Measurements from ENCODE around the gene TRIM5.
"Not testable (repeated sequence)": the region's sequence is repeated elsewhere in the genome, so short reads cannot be mapped to it uniquely, and the experiment has no call there.

Gene TRIM5, protein sequence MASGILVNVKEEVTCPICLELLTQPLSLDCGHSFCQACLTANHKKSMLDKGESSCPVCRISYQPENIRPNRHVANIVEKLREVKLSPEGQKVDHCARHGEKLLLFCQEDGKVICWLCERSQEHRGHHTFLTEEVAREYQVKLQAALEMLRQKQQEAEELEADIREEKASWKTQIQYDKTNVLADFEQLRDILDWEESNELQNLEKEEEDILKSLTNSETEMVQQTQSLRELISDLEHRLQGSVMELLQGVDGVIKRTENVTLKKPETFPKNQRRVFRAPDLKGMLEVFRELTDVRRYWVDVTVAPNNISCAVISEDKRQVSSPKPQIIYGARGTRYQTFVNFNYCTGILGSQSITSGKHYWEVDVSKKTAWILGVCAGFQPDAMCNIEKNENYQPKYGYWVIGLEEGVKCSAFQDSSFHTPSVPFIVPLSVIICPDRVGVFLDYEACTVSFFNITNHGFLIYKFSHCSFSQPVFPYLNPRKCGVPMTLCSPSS

DNA sequence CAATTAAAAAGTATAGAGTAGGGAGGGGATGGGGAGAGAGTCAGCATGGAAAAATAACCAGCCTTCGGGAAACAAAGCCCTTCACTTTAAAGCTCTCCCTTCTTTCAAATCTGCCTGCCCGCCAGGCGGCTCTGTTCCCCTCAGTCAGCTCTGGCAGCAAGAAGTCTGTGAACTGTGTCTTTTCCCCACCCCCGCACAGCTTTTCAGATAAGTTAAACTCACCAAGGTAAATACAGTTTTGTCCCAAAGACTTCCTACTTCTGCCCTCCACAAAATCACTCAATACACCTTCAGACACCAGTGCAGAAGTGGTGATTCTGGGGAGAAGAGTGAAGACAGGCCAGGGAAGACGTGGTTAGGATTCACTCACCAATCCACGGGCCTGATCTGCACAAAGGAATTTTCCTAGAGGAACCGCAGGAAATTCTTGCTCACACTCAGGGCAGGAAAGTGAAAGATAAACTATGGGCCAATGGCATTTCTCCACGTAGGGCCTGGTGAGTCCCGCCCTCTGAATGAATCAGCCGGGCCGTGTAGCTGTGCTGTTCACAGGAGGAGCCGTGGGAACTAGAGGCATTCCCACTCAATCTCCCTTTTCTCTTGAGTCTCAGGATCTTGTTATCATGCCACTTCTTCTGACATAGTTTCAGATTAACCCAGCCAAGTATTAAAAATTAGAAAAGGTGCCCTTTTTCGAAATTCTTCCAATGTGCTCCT is at the start of gene TRIM5:
Gene TRIM5 (minus strand): TSS at position 429 of the 717 bp plus-strand sequence. CDS start 4,897 bp downstream, outside the sequence.
- peak; percentile 66 for DNase-seq (ENCODE audit: low read depth)

DNA sequence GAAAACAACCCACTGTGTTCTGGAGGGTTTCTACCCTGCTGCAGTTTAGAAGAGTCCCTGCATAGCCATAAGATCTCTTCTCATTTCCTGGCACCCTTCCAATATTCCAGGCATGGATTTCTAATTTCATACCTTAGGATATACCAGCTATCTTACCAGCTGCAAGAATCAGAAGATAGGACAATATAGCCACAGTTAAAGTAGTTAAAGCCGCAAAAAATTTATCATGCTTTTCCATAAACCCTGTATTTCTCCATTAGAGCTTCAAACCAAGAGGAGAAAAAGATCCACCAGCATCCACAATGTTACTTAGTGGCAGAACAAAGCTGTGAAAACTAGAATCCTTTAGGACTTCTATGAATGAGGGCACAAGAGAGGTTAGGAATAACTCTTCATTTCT is 42.8 kb upstream of the TRIM5 start:
- no peak for DNase-seq (ENCODE audit: low read depth)

DNA sequence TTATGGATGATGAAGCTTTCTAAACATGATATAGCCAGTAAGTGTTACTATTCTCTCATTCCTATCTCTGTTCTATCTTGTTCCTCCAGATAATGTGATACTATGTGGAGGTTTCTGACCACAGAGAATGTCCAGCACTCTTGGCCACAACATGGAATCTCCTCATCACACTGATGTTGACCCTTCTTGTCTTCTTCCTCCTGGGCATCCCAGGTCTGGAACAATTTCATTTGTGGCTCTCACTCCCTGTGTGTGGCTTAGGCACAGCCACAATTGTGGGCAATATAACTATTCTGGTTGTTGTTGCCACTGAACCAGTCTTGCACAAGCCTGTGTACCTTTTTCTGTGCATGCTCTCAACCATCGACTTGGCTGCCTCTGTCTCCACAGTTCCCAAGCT is 41.5 kb upstream of the TRIM5 start:
- no peak for DNase-seq (ENCODE audit: low read depth)

DNA sequence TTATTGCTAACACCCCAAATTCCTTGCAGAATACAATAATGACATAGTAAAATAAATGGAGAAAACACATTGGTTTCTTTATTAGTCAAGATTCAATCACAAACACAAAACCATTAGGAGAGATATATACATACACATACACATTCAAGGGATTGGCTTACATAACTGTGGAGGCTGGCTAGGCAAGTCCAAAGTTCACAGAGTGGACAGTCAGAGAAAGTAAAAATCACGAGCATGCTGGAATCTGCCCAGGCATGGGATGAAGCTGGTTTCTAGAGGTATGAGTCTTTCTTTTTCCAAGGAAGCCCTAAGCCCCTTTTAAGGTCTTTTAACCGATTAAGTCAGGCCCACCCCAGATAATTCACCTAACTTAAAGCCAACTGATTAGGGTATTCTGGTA is 37.7 kb upstream of the TRIM5 start:
- DNase-seq (ENCODE audit: low read depth), result no peak

DNA sequence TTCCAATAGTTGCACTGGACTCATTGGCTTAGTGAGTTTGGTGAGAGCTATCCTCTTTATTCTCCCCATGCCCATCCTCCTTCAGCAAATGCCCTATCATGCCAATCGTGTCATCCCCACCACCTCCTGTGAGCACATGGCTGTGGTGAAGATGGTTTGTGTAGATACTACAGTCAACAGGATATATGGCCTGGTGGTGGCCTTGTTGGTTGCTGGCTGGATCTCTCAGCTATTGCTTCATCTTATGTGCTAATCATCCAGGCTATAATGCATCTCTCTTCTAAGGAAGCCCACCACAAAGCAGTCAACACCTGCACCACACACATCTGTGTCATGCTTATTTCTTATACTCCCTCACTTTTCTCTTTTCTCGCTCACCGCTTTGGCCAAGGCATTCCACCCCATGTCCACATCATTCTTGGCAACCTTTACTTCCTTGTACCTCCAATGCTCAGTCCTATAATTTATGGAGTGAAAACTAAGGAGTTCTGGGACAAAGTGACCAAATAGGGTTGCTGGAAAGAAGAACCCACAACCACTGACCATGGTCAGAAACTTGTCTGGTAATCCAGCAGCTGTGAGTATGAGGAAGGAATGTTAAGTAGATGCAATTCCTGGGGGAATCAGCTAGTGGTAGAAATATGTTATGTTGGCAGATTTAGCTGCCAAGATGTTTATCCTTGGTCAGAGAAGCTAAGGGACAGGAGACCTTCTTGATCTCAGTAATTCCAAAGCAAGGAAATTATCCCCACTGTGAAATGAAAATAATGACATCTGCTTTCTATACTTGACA is 35.0 kb upstream of the TRIM5 start:
- no peak for DNase-seq (ENCODE audit: low read depth)

DNA sequence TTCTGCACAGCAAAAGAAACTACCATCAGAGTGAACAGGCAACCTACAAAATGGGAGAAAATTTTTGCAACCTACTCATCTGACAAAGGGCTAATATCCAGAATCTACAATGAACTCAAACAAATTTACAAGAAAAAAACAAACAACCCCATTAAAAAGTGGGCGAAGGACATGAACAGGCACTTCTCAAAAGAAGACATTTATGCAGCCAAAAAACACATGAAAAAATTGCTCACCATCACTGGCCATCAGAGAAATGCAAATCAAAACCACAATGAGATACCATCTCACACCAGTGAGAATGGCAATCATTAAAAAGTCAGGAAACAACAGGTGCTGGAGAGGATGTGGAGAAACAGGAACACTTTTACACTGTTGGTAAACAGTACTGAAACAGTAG is 31.6 kb upstream of the TRIM5 start:
- DNase-seq (ENCODE audit: low read depth), result not testable (repeated sequence)

DNA sequence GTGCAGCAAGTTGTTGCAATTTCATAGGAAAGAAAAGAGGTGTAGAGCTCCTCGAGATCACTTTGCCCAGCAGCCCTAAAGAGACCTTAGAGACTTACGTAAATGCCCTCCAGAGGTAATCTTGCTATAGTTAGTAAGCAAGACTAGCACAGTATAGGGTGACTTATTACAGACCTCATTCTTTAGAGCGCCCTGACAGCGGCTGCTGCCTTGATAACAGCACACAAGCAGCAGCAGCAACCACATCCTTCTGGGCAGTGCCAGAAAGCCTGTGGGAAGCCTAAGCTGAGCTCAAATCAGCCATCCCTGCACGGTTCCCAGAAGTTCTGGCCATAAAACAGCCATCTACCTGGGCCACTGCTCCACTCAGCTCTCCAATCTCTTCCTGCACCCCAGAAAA is 28.8 kb upstream of the TRIM5 start:
- DNase-seq (ENCODE audit: low read depth), result no peak

DNA sequence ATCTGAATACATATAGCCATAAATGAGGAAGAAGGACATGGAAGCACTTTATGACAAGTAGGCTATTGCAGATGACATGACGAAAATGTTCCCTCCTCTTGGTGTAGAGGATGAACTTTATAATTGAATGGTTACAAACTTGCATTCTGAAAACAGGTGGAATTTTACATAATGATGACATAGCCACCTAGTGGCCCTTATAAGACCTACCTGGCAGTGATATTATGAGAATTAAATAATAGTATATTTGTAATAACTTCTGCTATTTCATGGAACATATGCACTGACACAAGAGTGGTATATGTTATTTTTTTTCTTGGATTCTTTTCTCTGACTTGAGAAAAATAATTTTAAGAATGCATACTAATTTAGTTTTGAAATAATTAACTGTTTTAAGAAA is 27.6 kb upstream of the TRIM5 start:
- no peak for DNase-seq (ENCODE audit: low read depth)

DNA sequence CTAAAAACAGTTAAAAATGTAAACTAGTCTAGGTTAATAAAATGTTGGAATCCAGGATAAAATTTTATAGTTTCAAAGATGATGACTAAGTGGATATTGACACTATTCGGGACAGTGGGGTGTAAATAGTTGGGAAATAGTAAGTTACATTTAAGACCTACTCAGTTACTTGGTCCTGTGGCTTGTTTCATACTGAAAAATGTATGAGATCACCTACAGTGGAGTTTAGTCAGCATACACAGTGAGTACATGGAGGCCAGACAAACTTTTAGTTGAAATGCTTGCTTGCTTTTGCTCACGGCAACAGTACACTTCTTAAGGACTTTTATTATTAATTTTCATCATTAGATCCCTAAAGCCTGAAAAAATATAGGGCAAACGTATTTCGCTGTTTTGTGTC is 20.8 kb upstream of the TRIM5 start:
- no peak for DNase-seq (ENCODE audit: low read depth)

DNA sequence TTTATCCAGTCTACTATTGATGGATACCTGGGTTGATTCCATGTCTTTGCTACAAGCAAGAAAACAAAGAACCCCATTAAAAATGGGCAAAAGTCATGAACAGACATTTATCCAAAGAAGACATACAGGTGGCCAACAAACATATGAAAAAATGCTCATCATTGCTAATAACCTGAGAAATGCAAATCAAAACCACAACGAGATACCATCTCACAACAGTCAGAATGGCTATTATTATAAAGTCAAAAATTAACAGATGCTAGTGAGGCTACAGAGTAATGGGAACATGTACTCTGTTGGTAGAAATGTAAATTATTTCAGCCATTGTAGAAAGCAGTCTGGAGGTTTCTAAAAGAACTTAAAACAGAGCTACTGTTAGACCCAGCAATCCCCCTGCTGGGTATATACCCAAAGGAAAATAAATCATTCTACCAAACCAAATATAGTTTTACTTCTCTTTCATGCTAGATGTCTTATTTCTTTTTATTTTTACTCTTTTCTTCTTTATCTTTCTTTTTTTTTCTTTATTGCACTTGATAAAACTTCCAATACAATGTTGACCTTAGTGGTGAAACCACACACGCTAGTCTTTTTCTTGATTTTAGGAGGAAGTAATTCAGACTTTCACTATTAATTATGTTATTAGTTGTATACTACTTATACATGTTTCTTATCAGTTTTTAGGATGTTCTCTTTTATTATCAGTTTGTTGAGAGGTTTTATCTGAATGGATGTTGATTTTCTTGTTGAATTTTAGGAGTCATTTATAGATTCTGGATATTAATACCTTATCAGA is 19.1 kb upstream of the TRIM5 start:
- DNase-seq (ENCODE audit: low read depth), result no peak

DNA sequence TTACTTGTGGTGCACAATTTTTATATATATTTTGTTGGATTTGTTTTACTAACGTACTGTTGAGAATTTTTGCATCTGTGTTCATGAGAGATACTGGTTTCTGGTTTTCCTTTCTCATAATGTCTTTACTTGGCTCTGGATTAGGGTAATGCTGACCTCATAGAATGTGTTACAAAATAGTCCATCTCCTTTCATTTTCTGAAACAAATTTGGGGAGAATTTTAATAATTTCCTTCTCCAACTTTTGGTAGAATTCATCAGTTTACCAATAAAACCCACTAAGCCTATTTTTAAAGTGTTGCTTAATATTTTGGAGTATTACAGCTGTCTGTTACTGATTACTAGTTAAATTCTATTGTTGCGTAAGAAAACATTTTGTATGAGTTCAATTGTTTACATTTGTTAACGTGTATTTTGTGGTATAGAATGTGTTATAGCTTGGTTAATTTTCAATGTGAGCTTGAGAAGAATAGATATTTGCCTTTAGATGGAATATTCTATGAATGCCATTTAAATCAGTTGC is 16.2 kb upstream of the TRIM5 start:
- DNase-seq (ENCODE audit: low read depth), result no peak

DNA sequence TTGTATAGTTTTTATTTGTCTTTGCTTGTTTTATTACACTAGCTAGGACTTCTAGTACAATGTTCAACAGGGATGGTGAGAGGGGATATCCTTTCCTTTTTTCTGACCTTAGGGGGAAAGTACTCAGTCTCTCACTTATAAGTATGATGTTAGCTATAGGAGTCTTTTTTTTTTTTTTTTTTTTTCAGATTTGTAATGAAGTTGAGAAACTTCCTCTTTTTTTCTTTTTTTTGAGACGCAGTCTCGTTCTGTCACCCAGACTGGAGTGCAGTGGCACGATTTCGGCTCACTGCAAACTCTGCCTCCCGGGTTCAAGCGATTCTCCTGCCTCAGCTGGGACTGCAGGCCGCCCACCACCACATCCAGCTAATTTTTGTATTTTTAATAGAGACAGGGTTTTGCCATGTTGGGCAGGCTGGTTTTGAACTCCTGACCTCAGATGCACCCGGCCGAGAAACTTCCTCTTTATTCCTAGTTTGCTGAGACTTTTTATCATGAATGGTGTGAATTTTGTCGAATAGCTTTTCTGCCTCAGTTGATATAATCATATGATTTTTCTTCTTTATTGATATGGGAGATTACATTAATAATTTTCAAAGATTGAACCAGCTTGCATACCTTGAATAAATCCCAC is 15.7 kb upstream of the TRIM5 start:
- DNase-seq (ENCODE audit: low read depth), result no peak

DNA sequence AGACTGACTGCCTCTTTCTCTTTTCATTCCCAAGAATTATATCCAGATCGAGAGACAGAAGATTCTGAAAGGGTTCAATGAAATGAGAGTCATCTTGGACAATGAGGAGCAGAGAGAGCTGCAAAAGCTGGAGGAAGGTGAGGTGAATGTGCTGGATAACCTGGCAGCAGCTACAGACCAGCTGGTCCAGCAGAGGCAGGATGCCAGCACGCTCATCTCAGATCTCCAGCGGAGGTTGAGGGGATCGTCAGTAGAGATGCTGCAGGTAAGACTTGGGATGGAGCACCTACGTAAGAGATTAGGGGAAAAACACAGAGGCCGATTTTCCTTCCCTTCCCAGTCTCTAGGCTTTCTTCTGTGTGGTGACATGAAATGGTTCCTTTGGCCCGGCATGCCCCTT is 13.4 kb upstream of the TRIM5 start:
- DNase-seq (ENCODE audit: low read depth), result no peak

DNA sequence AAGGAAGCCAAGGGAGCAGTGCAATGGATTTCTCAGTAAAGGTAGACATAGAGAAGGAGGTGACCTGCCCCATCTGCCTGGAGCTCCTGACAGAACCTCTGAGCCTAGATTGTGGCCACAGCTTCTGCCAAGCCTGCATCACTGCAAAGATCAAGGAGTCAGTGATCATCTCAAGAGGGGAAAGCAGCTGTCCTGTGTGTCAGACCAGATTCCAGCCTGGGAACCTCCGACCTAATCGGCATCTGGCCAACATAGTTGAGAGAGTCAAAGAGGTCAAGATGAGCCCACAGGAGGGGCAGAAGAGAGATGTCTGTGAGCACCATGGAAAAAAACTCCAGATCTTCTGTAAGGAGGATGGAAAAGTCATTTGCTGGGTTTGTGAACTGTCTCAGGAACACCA is 11.3 kb upstream of the TRIM5 start:
- no peak for DNase-seq (ENCODE audit: low read depth)

DNA sequence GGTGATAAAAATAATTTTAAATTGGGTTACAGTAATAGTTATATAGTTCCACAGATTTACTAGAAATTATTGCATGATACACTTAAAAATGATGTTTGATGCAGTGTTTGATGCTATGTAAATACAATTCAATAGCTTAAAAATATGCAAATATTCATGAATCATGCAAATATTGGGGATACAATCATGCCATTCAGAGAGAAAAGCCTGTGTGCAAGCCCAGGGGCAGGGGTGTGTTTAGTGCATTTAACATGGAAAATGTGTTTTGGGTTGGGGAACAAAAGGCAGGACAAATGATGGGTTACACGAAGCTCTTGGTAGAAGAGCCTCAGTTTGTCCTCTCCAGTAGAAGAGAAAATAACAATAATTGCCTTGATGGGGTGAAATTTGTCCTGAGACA is 10.7 kb upstream of the TRIM5 start:
- no peak for DNase-seq (ENCODE audit: low read depth)

DNA sequence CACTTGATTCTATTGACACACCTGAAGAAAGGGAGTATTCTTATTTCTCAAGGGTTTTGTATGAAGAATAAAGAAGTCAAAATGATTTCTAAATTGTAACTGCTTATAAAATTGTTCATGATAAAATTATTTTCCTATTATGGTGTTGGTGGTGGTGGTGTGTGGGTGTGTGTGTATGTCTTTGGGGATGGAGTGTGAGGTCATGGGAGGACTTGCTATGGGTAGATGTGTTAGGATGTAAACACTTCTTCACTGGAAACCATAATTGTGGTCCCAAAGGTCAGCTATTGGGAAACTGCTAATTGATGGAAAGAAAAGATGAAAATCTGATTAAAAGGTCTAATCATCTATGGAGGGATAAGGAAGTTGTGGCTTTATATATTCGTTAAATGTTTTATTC is 9.8 kb upstream of the TRIM5 start:
- DNase-seq (ENCODE audit: low read depth), result no peak

DNA sequence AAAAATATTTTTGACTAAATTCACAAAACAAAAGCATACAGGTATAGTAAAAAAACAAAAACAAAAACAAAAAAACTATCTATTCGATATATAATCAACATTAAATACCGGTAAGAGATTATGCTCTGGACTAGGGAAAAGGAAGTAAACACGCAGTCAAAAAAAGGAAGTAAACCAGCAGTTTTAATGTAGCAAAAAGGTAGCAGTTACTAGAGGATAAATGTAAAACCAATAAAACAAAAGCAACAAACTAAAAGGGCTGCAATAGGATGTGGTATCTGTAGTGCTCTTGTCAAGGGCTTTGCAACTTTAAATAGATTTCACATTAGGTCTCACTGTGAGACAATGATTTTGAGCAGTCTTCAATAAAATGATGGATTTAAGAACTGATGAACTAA is 7.1 kb upstream of the TRIM5 start:
- no peak for DNase-seq (ENCODE audit: low read depth)

DNA sequence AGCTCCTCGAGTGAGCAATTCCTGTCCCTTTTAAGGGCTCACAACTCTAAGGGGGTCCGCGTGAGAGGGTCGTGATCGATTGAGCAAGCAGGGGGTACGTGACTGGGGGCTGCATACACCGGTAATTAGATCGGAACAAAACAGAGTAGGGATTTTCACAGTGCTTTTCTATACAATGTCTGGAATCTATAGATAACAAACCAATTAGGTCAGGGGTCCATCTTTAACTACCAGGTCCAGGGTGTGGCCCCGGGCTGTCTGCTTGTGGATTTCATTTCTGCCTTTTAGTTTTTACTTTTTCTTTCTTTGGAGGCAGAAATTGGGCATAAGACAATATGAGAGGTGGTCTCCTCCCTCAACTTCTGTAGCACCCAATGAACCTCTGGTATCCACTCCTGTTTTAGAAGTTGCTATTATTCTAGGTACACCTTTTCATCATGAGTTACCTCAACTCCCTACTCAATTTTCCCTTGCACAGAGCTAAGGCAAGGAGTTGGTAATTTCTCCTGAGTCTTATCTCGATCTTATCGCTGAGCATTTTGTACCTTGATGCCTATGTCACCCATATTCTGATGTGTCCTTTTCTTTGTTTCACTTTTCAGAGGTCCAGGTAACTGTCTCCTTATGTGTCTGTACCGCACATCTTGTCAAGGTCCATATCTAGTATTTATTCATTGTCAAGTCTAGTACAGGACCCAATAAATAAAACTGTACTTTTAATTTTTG is 6.5 kb upstream of the TRIM5 start:
- DNase-seq (ENCODE audit: low read depth), result not testable (repeated sequence)

DNA sequence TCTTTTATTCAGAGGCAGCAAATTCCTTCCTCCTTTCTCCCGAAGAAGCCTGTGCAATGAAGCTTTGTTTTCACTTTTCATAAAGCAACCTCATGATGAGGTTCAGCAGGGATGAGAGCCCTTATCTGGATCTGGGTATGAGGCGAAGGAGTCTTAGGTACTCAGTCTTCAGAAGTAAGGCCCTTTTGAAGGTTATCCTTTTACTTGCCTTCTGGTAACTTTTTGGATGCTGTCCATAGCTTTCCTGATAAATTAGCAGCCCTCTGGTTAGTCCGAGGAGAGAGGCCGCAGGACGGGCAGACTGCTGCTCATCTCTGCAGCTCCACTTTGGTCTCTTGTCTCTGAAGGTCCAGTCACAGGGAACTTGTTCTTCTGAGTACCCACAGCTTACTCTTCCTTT is 5.9 kb upstream of the TRIM5 start:
- no peak for DNase-seq (ENCODE audit: low read depth)

DNA sequence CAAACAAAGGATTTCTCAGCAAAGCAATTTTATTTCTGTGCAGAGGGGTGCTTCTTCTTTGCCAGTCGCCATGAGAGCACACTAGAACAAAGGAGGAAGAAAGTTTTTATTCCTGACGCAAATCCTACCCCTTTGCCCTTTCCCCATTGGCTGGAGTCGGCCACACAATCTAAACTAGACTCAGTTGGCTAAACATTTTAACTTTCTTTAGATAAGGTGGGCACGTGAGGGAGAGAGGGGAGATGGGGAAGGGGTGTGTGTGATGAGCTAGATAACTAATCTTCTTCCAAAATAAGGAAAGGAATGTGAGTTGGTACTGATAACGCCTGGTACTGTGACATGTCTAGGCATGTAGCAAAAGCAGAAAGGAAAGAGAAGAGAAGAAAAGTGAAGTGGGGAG is 5.3 kb upstream of the TRIM5 start:
- no peak for DNase-seq (ENCODE audit: low read depth)
